Mesothelial cell of epicardium (in vitro differentiated cells): ENCODE measurements around the gene SIAH3. TPM values are rescaled to one million over a fixed set of nuclear protein-coding genes. Genes with fewer than 3 reads are reported as not detected.

Experiments used
- DNase-seq, 2 experiments: peaks; one replicate each; pipeline ENCODE4 v3.0.0; 2021; ENCODE audit warnings: low spot score in 2 of 2; ENCODE audit not compliant: unreplicated experiment in 2 of 2
- H3K27ac Mint-ChIP-seq: 2 replicates; pipeline ENCODE4 v1.8.0; 2021; ENCODE audit warnings: mixed read lengths
- H3K27me3 Mint-ChIP-seq: 2 replicates; pipeline ENCODE4 v1.8.0; 2021; ENCODE audit warnings: low read depth, mixed read lengths
- H3K36me3 Mint-ChIP-seq: 2 replicates; pipeline ENCODE4 v1.8.0; 2021; ENCODE audit warnings: mixed read lengths
- H3K4me1 Mint-ChIP-seq: 2 replicates; pipeline ENCODE4 v1.8.0; 2021; ENCODE audit warnings: mixed read lengths
- H3K4me3 Mint-ChIP-seq: 2 replicates; pipeline ENCODE4 v1.8.0; 2021; ENCODE audit warnings: mild to moderate bottlenecking, moderate library complexity, mixed read lengths
- H3K9me3 Mint-ChIP-seq: 2 replicates; pipeline ENCODE4 v1.8.0; 2021; ENCODE audit warnings: mixed read lengths
- total RNA-seq: library from RNA; stranded (reverse); gene quantifications from 3 replicates; pipeline ENCODE4 v1.2.1, GENCODE V29; 2021
- TF ChIP-seq, protein P1 (sequence below): fragments of 200-600 bp; sonication (generic); IDR thresholded peaks from one replicate; pipeline ENCODE4 v1.5.0; 2021; ENCODE audit warnings: antibody characterized with exemption; ENCODE audit not compliant: unreplicated experiment

The SIAH3 gene
- total RNA-seq, 1 donor from 2014 or later: 0.42 TPM

DNA sequence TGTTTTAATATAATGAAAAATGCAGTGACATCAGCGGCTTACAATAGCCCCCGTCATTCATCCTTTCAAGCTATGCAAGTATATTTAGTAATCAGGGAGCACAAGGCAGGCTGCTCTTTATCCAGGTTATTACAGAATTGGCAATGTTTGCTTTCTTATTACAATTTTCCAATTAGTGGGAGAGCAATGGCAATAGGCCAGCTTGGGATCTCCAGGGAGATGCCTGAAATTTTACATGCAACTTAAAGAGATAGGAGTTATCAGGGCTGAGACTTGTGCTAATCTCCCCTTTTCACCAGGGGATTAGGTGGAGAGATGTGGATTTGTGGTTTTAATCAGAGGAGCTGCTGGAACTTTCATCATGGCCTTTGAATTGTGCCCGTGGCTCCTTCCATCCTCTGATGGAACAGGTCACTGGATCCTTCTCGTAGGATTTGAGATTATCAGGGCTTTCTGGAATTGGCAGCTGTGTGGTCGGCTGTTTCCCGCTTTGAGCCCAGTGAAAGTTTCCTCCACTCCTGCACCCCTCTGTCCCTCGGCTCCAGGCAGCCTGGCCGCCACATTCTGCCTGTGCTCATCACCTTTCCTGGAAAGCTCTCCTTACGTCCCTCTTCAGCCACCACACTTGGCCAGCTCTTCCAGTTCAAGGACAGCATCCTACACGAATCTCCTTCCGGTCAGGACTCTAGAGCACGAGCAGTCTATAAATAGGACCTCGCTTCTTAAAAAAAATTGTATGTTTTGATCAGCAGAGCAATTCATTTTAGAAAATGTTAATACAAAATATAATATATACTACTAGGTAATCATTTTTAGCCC, 102.4 kb downstream of the SIAH3 start:
- TF ChIP-seq, protein P1, sequence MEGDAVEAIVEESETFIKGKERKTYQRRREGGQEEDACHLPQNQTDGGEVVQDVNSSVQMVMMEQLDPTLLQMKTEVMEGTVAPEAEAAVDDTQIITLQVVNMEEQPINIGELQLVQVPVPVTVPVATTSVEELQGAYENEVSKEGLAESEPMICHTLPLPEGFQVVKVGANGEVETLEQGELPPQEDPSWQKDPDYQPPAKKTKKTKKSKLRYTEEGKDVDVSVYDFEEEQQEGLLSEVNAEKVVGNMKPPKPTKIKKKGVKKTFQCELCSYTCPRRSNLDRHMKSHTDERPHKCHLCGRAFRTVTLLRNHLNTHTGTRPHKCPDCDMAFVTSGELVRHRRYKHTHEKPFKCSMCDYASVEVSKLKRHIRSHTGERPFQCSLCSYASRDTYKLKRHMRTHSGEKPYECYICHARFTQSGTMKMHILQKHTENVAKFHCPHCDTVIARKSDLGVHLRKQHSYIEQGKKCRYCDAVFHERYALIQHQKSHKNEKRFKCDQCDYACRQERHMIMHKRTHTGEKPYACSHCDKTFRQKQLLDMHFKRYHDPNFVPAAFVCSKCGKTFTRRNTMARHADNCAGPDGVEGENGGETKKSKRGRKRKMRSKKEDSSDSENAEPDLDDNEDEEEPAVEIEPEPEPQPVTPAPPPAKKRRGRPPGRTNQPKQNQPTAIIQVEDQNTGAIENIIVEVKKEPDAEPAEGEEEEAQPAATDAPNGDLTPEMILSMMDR: no peak
- Mint-ChIP-seq H3K9me3 (peaks cover 15% of the 10 kb centered on the region), H3K4me1 (peaks cover 12% of the 10 kb centered on the region), H3K27ac (no peak overlapping the region), H3K27me3 (peaks cover 81% of the 10 kb centered on the region), H3K36me3 (no peaks in the 10 kb centered on the region), H3K4me3 (no peak overlapping the region)
- DNase-seq: no peak

DNA sequence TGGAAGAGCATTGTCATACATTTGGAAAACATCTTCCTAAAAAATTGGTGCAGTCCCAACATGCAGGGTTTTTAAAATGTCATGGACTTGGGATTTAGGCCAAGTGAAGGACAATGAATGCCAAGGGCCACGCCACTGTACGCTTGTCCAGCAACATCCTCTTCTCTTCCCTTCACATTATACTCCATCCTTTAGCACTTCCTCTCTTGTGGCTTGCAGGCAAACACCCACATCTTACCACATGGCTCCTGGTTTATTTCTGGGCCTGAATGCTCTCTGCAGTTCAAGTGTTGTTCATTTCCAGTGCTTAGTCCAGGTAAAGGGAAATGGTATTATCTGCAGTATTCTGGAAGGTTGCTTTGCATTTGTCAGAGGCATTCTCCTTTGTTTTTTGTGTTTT, 104.5 kb downstream of the SIAH3 start:
- Mint-ChIP-seq H3K9me3 (no peaks in the 10 kb centered on the region), H3K4me3 (no peak overlapping the region), H3K27me3 (peaks cover 83% of the 10 kb centered on the region), H3K4me1 (peaks cover 10% of the 10 kb centered on the region), H3K36me3 (no peaks in the 10 kb centered on the region), H3K27ac (no peak overlapping the region)
- DNase-seq: no peak
- TF ChIP-seq, protein P1: no peak

DNA sequence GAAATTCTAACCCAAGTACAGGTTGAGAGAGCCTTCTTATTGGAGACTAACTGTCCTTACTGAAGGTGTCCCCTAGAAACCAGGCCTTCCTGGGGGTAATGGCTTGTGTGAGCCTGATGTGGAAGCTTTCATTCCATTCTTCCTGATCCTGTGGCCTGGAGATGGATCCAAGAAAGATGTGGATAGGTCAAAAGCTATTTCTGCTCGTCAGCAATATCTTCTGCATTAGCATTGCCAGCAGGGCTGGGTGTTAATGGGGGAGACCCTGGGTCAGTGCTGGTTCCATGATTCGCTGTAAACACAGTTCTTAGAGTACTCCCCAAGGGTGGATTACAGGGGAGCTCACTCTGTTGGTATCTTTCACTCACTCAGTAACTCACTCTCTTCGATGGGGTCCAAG, 106.6 kb downstream of the SIAH3 start:
- DNase-seq: no peak
- TF ChIP-seq, protein P1: no peak
- Mint-ChIP-seq H3K27me3 (peaks cover 81% of the 10 kb centered on the region), H3K4me1 (peaks cover 6% of the 10 kb centered on the region), H3K36me3 (no peaks in the 10 kb centered on the region), H3K4me3 (no peak overlapping the region), H3K27ac (no peak overlapping the region), H3K9me3 (no peaks in the 10 kb centered on the region)

DNA sequence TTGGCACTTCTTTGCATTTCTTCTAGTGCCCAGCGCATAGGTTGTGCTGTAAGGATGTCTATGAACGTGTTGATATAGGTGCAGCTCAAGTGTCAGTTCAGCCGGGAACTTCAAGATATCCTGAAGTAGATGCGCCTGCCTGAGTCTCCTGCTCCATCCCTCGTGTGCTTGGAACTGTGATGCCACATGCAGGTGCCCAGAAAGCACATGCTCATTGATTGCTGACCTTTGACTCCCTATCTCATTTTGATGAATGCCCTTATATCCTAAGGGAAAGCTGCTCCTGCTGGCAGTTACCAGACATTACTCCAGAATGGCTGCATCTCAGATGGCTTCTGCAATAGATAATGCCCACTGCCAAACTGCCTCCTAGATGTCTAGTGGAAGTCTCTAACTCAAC, 108.6 kb downstream of the SIAH3 start:
- TF ChIP-seq, protein P1: no peak
- no peaks in the 10 kb centered on the region for H3K9me3 Mint-ChIP-seq
- H3K27me3 Mint-ChIP-seq: peaks cover 81% of the 10 kb centered on the region
- no peak overlapping the region for H3K27ac Mint-ChIP-seq
- no peak overlapping the region for H3K4me3 Mint-ChIP-seq
- no peaks in the 10 kb centered on the region for H3K4me1 Mint-ChIP-seq
- H3K36me3 Mint-ChIP-seq: no peaks in the 10 kb centered on the region
- DNase-seq: no peak

DNA sequence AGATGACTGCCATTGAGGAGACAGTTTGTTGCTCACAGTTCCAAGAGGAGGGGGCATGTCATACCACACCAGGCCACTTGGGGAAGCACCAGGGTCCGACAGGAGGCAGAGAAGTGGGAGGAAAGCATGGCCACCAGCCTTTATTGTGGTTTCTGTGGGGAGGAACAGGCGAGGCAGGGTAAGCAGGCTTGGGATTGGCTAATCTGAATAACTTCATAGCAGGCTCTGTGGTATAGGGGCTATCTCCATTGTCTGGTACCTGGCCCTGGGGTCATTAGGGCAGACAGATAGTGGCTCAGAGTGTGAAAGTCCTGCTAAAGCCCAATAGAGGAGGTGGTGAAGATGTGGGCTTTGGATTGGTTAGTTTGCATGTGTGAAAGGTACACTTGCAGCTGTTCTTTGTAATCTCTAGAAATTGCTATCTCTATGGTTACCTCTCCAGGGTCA, 114.0 kb downstream of the SIAH3 start:
- H3K36me3 Mint-ChIP-seq: no peaks in the 10 kb centered on the region
- H3K4me1 Mint-ChIP-seq: no peaks in the 10 kb centered on the region
- no peak overlapping the region for H3K27ac Mint-ChIP-seq
- DNase-seq: no peak
- no peak overlapping the region for H3K4me3 Mint-ChIP-seq
- H3K9me3 Mint-ChIP-seq: no peaks in the 10 kb centered on the region
- TF ChIP-seq, protein P1: peak; percentile 48
- peaks cover 62% of the 10 kb centered on the region for H3K27me3 Mint-ChIP-seq
